ENCODE results near the gene FGD3.
"Not testable (repeated sequence)": the region's sequence is repeated elsewhere in the genome, so short reads cannot be mapped to it uniquely, and the experiment has no call there.

The FGD3 gene

GRCh38 chr9:92978345-92978875, 31.1 kb downstream of the FGD3 start:
- DNase-seq: no peak

DNA sequence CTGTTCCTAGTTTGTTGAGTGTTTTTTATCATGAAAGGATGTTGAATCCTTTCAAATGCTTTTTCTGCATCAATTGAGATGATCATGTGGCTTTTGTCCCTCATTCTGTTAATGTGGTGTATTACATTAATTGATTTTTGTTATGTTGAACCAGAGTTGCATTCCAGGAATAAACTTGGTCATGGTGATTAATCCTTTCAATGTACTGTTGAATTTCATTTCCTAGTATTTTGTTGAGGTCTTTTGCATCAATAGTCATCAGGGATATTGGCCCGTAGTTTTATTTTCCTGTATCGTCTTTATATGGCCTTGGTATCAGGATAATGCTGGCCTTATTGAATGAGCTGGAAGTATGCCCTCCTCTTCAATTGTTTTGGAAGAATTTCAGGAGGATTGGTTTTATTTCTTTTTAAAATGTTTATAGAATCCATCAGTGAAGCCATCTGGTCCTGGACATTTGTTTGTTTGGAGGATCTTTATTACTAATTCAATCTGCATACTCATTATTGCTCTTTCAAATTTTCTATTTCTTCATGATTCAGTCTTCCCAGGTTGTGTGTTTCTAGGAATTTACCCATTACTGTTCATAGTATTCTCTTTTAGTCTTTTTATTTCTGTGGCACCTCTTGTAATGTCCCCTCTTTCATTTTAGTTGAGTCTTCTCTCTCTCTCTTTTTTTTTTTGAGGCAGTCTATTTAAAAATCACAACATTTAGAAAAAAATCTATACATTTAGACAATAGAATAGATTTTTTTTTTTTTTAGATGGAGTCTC, 32.1 kb downstream of the FGD3 start:
- DNase-seq: no peak

DNA sequence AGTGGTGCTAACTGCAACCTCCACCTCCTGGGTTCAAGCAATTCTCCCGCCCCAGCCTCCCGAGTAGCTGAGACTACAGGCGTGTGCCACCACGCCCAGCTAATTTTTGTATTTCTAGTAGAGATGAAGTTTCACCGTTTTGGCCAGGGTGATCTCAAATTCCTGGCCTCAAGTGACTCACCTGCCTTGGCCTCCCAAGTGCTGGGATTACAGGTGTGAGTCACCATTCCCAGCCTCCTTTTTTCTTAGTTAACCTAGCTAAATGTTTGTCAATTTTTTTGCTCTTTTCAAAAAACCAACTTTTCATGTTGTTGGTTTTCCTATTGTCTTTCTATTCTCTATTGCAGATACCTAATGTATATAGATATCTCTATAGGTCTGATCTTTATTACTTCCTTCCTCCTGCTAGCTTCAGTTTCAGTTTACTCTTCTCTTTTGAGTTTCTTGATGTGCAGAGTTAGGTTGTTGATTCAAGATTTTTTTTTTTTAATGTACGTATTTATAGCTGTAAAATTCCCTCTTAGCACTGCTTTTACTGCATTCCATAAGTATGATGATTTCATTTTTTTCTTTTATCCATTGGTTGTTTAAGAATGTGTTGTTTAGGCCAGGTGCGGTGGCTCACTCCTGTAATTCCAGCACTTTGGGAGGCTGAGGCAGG, 32.9 kb downstream of the FGD3 start:
- DNase-seq: no peak

DNA sequence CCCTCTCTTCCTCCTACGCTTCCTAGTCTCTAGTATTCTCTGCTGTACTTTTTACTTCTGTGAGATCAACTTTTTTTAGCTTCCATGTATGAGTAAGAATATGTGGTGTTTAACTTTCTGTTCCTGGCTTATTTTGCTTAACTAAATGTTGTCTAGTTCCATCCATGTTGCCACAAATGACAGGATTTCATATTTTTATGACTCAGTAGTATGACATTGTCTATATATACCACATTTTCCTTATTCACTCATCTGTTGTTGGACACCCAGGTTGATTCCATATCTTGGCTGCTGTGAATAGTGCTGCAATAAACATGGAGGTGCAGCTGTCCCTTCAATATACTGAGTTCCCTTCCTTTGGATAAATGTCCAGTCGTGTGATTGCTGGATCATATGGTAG, 34.8 kb downstream of the FGD3 start:
- no peak for DNase-seq

DNA sequence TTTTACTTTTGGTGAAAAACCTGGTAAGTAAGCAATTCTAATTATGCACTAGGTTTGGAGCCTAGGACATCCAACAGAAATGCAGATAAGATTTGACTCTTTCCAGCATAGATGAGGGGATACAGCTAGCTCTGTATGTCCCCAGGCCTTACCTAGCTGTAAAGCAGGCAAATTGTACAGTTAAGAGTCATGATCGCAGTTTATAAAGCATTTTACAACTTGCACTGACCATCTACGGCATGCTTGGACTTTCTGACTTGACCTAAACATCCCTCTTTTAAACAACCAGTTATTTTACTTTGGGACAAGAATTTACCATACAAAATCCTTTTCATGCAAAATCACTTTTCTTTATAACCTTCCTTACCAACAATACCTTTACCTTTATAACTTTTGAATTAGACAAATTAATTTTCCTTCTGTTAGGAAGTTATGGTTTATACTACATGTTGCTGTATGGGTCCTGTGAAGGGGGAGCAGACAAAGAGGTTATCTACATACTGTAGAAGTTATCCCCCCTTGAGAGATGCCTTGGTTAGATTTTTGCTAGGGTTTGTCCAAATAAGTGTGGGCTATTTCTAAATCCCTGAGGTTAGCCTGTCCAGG, 36.8 kb downstream of the FGD3 start:
- DNase-seq: peak; percentile 37

DNA sequence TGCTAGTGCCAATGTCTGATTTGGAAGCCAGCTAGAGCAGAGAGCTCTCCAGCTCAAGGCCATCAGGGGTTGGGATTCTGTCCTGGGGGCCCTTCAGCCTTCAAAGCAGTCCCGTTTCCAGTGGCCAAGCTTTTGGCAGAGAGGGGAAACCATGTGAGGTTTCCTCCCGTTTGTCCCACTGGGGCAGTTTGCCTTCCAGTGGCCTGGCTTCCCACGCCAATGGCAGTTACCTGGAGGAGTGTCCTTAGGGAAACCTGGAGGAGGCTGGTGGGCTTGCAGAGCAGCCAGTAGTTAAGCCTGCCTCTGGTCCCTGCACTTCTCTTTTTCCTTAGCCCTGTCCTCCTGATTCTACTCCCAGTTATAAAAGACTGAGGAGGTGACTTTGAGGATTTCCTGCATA, 37.7 kb downstream of the FGD3 start:
- DNase-seq: no peak

DNA sequence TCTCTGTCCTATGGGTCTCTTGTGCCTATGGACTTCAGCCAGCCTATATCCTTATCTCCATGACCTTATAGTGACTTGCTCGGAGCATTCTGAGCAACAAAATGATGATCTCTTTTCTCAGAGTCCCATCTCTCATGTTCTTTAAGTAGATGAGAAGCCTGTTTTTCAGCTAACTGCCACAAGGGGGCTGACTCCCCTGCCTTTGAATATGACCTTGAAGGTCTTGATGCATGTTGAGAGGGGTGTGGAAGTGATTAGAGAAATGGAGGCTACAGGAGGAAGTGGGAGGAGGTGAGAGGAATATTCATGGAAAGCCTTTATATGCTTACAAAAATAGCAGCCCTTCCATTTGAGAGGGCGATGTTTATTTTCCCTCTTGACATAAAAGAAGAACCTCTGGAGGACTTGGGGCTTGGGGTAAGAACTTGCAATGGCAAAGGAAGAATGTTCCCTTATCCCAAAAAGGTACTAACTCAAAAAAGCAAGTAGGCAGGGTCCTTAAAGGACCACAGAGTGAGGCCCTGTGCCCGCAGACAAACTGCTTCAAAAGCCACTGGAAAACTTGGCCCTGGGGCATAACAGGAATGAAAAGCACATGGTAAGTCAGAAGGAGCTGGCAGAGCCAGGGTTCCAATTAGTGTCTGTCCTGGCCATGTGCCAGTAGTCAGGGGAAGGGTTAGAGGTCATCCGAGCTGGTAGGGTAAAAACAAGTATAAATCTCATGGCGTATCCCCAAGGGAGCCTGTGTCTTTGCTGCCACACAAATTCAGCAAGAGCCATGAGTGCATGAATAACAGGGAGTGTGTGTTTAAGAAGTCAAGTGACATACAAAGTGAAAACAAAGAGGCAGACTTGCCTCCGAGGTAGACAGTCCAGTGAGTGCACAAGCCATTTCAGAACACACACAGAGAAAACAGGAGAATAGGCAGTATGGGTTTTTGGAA, 39.1 kb downstream of the FGD3 start:
- peak; percentile 68 for DNase-seq

DNA sequence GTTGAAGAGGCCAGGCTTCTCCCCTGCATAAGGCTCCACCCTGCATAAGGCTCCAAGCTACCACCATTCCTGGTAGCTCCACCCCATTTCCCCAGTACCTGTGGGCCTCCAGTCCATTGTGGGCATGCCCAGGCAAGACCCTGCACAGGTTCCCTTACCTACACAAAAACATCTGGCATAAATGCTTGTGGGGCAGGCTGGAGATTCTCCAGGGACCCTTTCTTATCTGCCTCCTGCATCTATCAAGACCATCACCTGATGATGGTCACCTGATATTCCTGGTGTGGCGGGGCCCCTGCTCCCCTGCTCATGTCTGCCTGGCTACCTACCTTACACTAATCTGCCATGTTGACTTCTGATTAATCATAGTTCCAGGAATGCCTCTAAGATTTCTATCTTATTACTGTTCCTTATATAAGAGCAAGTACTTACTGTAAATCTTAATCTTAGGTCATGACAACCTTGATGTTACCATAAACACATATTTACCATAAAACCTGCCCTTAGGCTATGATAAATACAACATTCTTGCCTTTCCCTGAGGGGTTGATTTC, 41.0 kb downstream of the FGD3 start:
- DNase-seq: no peak

- no peak for DNase-seq
Observed at GRCh38 chr9:92989561-92989960, 42.2 kb downstream of the FGD3 start.

GRCh38 chr9:92990461-92990860, 43.1 kb downstream of the FGD3 start:
- DNase-seq: no peak

GRCh38 chr9:92992549-92992948, 45.2 kb downstream of the FGD3 start:
- DNase-seq: no peak

DNA sequence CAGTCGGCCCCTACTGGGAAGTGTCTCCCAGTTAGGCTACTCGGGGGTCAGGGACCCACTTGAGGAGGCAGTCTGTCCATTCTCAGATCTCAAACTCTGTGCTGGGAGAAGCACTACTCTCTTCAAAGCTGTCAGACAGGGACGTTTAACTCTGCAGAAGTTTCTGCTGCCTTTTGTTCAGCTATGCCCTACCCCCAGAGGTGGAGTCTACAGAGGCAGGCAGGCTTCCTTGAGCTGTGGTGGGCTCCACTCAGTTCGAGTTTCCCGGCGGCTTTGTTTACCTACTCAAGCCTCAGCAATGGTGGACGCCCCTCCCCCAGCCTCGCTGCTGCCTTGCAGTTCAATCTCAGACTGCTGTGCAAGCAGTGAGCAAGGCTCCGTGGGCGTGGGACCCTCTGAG, 51.5 kb downstream of the FGD3 start:
- not testable (repeated sequence) for DNase-seq

- no peak for DNase-seq
Observed at GRCh38 chr9:93001031-93001430, 53.7 kb downstream of the FGD3 start.

DNA sequence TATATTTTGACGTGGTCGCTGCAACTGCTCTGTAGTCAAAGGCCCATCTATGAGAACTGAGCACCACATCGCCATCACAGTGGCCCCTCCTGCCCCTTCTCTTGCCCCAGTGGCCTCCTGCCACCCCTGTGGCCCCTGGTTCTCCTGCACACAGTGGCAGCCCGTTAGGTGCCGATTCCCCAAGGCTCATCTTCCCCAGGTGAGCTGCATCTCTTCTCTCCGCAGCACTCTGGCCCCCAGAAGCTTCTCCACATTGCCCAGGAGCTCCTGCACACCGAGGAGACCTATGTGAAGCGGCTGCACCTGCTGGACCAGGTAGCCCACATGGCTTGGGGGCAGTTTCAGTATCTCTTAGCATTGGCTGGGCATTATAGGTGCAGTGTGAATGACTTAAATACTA, 55.4 kb downstream of the FGD3 start:
- no peak for DNase-seq

DNA sequence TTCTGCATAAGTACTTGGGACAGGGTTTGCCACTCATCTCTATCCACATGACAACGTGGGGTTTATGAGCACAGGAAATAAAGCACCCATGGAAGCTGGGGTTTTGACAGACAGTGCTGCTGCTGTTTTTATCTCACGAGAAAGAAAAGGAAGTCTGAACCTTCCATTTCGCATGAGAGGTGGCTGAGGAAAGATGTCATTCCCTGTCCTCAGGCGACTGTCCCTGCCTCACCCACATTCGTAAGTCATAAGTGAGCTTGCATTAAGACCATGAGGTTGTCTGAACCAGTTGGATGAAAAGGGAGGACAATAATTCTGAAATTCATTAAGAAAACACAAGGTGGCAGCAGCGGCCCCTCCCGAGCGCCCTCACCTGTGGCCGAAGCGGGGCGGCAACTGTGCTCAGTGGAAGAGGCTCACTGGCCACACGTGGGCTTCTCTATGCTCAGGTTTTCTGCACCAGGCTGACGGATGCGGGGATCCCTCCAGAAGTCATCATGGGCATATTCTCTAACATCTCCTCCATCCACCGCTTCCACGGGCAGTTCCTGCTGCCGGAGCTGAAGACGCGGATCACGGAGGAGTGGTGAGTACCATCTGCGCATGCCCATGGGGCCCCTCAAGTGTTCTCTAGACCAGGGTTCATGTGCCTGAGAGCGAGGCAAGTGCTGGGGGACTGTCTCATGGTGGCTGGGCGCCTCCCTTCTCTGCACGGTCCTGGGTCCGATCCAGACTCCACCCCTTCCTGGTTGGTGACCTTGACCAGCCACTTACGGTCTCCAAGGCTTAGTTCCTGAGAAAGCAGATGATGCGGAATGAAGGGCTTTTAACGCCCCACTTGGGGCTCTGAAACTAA, 56.5 kb downstream of the FGD3 start:
- DNase-seq: peak; percentile 66

- no peak for DNase-seq
Observed at GRCh38 chr9:93004561-93004960, 57.2 kb downstream of the FGD3 start.

- DNase-seq: no peak
Observed at GRCh38 chr9:93005876-93006275, 58.6 kb downstream of the FGD3 start.

DNA sequence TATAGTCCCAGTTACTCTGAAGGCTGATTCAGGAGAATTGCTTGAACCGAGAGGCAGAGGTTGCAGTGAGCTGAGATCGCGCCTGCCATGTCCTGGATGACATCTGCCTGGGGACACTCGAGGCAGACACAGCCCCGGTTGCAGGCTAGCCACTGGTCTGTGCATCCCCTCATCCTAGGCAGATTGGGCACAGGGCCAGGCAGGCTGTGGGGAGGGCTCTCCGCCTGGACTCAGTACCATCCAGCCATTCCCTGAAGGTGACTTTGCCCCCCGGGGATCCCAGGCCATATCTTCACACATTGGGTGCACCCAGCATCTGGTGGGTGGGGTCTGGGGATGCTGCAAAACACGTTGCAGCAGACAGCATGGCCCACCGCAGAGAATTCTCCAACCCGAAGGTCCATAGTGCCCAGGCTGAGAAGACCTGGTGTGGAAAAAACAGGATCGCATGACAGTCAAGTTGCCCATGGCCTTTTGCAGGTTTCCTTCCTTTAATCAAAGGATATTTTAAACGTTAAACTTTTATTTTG, 60.3 kb downstream of the FGD3 start:
- DNase-seq: no peak

DNA sequence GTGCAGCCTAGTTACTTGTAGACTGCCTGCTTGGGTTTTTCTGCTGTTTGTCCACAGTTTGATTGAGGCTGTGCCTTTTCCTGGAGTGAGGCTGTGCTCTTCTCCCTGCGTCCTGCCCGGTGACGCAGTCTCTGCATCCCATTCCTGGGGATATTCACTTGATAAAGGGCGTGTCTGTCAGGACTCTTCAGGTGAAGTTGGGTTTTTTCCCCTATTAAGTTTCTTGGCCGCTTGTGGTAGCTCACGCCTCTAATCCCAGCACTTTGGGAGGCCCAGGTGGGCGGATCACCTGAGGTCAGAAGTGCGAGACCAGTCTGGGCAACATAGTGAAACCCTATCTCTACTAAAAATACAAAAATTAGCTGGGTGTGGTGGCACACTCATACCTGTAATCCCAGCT, 61.1 kb downstream of the FGD3 start:
- DNase-seq: no peak

GRCh38 chr9:93009337-93010015, 62.2 kb downstream of the FGD3 start:
- no peak for DNase-seq

DNA sequence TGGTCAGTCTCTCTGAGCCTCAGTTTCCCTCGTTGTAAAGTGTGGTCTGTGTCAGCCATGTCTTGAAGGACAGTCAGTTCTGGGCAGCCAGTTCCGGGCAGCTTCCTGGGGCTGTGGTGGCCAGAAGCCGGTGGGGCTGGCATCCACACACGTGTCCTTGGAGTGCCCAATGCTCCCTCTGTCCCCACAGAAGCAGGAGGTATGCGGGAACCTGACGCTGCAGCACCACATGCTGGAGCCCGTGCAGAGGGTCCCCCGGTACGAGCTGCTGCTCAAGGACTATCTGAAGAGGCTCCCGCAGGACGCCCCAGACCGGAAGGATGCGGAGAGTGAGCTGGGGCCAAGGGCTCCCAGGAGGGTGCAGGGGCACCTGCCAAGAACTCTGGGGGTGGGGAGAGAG, 62.7 kb downstream of the FGD3 start:
- DNase-seq: no peak

Data from hematopoietic multipotent progenitor cell treated with erythropoietin and hydrocortisone succinate and interleukin-3 and kit ligand, for 6 days (in vitro differentiated cells).